GM21381 (cell line): ENCODE measurements around the gene PCDH7.

Experiments used
- ATAC-seq: cut with Tn5 transposase; IDR thresholded peaks from one replicate; pipeline ENCODE4 v1.9.1; 2021; ENCODE audit warnings: mild to moderate bottlenecking, moderate library complexity; ENCODE audit not compliant: unreplicated experiment

The PCDH7 gene

DNA sequence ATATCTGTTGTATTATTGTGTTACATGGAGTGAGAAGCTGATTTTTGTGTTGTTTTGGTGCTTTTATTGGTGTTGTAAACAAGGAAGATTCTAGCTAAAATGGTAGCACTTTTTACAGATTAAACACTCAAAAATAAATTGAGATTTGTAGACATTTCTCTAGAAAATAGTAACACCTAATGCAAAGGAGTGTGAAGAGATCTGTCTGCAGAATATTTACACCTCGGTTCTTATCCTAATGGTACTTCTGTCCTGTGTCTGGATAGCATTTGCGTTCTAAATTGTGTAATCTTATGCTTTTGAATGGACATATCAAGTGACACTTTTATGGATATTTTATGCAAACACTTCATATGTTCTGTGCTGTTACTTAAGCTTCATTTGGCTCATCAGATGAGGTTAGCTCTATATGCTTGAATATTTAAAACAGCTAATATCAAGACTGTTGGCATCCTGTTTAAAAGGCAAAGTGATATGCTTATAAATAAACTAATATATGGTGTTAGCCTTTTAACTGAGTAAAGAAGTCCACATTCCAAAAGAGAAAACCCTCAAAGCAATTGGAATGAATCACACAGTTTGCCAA is 6.0 kb downstream of the PCDH7 start:
- ATAC-seq: no peak

DNA sequence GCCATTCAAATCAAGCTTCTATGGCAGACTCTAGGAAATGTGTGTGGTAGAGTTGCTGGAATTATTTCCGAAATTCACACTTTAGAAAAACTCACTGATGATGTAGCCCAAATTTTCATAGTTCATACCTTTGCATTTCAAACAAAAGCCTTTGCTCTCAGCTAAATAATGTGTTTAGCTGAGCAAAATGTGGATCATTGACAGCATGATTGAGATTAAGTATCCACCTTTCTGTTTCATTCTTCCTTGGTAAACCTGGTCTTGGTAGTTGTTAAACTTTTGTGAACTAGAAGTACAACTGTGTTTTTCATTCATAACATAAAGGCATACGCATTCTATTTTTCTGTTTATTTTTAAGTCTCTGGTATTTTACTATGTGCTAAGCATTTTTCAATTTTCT is 7.2 kb downstream of the PCDH7 start:
- no peak for ATAC-seq

DNA sequence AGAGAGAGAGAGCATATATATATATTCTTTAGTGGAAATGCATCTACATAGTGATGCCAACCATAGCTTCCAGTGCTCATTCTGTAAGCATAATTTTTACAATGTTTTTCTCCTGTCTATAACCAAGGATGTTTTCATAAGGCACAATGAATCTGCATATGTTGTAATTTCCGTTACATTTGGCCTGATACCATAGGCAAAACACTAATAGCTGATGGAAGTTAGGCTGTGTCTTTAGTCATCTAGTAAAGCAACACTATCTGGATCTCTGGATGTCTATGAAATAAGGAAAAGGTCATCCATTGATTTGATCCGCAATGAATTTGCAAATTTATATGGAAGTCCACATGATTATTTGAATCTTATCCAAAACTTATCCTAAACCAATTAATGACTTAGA is 8.1 kb downstream of the PCDH7 start:
- no peak for ATAC-seq

DNA sequence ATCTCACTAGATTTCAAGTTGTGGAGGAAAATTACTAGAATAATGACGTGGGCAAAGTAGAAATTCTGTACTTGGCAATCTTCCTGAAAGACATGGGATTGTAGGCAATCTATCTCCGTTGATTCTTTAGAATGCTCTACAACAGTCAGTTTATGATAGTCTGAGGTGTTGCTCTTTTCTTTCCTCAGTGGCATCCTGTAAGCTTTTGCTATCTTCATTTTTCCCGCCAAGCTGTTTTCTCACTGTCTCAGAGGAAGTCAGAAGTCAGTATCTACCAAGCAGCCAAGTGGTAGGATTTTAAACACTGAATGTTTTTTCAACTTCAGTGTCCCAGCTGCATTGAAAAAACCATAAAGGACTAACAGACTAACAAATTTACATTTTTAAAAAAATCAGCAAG is 23.7 kb downstream of the PCDH7 start:
- ATAC-seq: no peak

DNA sequence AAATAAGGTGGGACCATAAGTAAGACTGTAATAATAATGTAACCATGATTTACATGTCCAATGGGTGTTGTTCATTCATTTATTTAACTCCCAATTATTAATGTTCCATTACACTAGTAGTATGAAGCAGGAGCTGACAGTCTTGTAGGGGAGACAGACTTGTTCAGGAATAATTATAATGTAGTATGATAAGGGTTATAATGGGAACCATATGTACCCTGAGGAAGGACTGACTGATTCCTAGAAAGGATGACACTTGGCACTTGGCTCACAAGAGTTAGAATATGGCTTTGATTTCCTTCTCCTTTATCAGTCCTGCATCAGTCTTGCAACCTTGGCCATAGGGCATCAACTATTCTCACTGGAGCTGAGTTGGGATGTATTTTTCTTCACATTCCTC is 24.2 kb downstream of the PCDH7 start:
- ATAC-seq: no peak

DNA sequence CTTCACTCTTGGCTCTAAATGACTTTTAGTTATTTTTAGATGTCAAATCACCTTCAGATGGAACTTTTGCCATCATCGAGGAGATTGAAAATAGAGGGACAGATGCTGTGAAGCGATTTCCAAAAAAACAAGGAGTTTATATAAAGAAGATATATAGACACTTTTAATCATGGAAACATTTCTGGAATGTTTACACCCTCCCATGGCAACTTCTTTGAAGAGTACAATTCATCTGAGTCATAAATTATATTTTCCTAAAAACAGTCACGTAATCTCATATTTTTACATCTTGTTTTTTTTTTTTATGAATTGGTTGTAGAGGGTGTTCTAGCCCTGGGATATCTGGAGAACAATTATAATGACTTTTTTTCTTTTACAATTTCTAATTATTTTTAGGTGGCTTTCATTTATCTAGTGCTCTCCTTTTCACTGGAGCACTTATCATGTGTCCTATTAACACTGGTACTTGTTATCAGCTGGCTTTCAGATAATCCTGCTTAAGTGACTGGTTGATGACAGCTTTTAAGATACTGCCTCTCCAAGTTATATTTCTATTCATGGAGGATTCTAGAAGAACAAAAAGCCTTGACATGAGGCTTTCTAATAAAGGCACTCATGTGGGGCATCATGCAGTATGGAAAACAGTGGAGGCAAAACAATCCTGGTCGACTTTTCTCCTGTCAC is 24.9 kb downstream of the PCDH7 start:
- no peak for ATAC-seq

DNA sequence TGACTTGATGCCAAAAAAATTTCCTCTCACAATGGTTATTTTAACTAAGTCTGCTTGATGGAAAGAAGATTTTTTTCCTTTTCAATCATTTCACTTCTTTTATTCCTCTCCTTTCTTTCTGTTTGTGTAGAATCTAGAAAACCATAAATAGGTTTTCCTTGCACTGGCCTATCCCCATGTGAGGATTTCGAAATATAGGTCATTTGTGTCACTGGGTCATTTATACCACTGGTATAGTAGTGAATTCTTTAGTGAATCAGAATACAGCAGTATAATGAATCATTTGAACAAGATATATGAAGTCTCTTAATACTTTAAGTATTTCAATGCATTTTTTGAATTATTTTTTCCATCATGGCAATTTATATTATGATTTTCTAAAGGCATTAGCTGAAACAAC is 26.6 kb downstream of the PCDH7 start:
- ATAC-seq: no peak

DNA sequence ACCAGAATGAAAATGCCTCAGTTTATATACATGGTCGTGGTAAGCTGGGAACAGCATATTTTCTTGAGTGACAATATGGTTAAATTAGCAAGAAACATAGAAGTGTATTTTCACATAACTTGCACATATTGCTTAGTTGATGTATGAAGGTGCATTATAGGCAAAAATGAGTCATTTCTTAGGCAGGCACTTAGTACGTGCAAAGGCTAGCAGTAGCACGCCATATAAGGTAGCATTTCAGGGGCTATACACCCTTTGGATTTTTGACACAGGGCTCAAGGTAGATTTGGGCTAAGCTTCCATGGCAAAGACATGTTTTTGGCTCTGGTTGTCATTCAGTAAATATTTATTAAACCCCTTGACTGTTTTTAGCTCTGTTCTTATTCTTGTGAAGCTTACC is 33.1 kb downstream of the PCDH7 start:
- ATAC-seq: no peak

DNA sequence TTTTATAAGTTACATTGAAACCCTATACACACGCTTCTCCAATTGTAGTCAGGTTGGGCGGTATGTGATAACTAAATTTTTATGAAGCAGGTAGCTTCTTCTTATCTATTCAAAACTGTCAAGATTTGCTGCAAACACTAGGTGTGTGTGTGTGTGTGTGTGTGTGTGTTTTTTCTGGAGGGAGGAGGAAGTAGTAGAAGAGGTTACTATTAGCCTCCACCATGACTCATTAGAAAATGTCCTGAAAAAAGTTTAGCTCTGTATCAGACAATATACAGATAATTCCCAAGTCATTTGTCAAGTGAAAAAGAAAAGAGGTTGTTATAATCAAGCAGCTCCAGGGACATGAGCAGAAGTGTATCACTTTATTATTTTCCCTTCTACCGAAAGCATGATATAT is 33.9 kb downstream of the PCDH7 start:
- ATAC-seq: no peak

DNA sequence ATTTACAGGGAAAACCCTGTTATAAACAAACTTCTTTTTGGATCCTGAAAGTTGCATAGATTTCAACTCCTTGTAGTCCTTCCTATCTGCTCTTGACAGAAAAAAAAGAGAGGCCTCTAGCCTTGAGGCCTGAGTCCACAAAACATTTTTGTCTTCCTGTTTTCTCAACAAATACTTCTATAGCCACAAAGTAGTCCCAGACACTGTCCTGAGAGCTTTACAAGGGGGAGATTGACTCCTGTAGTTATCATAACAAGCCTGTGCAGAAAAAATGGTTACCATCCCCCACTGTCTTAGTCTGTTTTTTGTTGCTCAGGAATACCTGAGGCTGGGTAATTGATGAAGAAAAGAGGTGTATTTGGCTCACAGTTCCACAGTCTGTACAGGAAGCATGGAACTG is 35.2 kb downstream of the PCDH7 start:
- ATAC-seq: no peak

DNA sequence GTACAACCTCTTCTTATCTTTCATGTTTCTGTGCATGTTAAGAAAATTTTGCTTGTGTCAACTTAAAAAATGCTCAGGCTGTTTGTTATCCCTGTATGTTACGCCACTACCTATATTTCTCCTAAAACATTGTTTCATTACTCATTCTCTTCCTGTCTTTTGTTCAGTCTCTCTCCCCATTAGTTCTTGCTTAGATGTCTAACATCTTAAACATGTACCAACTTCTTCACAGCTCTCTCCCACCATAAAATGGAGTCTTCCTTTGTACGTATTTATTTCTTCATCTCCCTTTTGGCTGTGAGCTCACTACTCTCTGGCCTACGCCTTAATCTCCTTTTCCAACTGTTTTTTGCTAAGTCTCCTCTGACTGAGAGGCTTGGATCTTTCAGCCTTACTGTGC is 36.4 kb downstream of the PCDH7 start:
- ATAC-seq: no peak

DNA sequence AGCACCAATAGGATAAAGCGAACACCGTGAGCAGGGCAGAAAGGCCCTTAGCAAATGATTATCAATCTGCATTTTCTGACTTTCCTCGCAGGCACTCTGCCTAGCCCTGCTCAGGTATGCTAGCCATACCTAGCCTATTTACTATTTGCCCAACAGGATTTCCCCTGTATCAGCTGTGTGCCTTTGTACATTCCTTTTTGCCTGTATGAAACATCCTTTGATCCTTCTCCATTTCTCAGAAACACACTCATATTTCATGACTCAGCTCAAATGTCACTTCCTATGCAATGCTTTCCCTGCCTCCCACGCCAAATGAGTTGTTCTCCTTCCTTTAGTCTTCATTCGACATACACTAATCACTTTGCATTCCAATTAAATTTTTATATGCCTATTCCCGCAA is 37.2 kb downstream of the PCDH7 start:
- no peak for ATAC-seq

DNA sequence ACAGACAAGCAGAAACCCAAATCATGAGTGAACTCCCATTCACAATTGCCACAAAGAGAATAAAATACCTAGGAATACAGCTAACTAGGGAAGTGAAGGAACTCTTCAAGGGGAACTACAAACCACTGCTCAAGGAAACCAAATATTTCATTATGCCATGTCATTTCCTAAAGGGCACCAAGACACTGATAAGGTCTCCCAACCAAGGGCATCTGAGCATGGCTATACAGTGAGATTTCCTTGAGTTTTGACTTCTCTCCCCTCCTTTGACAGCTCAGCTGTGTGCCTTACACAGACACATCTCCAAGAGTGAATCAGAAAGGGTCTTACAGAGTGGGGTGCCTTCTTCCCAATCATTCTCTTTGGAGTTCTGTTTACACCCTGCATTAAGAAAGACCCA is 40.4 kb downstream of the PCDH7 start:
- ATAC-seq: no peak

DNA sequence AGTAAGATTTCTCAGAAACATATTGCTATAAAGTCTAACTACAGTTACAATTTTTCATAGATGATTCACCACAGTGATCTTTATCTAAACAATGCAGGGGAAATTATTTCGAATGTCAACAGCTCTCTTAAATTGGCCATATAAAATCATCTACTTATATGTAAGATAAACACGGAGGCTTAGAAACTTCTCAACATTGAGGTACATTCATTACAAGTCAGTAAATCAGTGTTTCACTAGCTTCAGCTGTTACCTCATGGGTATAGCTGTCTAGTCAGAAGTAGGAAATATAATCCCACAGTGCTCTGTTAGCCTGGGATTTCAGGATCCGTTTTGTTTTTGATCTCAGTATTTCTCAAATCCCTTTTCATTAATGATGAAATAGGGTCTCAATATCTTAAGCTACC is 43.2 kb downstream of the PCDH7 start:
- no peak for ATAC-seq

DNA sequence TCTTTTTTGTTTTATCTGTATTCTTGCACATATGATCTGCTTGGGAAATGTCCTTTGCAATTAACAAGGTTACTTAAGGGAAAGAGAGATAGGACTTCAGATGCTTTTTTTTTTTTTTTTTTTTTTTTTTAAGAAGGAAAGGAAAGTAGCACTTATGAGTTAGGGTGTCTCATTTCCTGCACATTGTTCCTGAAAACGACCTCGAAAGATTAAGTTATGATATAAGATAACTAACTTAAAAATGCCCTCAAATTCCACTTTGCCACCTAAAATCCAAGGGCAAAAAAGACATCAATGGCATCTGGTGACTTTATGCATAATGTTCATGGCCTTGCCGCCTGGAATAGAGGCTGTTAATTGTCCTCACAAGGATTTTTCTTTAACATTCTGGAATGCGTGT is 44.9 kb downstream of the PCDH7 start:
- no peak for ATAC-seq

DNA sequence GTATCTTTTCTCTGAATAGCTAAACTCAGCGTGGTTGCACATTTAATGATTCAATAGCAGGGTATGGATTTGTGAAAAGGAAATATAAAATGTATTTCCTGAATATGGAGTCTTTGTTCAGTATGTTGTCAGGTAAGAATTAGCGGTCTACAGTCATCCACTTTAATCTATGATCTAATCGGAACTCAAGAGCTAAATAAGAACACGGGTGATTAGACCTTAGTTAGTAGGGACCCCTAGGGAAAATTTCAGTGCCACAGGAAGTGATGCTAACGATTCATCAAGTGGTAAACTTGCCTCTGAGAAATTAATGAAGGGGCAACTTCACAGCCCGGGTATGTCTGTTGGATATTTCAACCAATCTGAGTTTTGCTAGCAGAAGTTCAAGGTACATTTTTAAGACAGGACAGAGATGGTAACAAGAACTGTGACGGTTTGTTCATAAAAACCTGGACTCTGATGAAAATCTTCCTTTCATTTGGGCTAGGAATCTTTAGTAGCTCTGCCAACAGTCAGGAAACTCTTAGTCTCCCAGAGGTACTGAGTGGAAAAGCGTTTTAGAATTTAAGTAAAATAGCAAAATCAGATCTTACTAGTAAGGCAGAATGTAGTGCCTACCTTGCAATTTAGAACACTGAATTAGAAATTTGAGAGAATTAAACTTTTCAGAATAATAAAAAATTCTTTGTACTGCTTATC is 47.1 kb downstream of the PCDH7 start:
- ATAC-seq: no peak

DNA sequence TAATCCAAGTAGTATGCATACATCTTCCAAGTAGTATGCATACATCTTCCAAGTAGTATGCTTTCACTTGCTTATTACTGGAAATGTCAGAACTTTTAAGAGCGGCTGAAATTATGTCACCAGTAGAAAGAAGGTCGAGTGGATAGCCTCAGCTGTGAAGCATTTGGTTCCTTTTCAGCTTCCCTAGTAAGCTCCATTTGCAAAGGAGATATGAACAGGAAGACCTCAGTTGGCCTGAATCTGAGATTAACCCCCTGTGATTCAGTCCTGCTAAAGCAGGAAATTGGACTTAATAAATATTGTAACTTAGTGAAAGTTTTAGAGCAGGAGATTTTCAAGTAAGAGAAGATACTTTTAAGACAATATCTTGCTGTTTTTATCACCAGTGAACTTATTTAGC is 48.1 kb downstream of the PCDH7 start:
- no peak for ATAC-seq

DNA sequence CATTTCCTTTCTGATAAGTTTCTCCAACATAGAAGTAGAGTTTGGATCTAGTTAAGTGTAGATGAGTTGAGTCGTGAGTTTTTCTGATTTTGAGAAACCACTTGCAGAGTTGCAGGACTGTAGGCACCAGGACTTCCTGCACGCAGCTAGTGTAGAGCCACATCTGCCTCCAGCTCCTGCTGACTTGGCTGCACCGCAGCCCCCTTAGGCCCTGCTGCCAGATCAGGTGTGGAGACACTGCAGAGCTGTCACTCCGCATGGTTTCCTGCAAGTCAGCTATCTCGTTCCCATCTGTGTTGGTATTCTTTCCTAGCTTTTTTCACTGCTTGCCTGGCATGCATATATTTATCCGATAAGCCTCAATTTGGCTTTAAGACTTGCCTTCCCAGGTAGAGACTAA is 48.9 kb downstream of the PCDH7 start:
- ATAC-seq: no peak

DNA sequence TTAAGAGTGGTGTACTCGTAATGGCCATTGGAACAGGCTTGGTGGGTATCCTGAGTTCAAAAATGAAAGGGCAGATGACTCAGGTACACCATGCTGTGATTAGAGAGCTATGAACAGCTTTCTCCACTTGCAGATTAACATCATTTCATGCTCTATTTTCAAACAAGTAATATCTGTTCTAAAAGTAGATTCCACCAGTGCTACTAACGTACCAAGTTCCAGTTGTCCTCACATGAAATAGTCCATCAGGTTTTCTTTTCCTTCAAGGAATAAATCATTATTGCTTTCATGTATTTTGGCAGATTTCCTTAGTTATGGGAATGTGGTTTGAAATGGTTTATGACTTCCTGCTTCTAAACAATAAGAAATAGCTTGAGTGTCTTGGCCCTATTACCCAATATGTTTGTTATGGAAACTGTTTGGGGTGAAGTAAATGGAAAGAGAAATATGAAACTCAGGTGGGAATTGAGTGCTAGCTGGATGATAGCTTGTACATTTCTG is 49.9 kb downstream of the PCDH7 start:
- ATAC-seq: no peak

DNA sequence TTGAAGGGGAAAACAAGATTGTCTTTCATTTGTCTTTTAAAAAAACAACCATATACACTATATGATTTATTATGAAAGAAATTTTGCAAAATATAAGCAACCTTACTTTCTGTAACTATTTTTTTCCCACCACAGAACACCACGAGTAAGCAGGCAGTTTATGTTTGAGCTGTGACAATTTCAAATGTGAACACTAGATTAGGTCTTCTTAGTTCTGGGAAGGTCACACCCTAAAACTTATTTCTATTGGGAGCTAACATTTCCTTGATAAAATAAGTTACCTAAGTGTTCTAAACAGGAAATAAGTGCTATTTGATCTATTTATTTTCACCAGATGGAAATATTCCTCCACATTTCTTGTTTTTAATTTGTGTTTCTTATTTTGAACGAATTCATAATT is 50.6 kb downstream of the PCDH7 start:
- no peak for ATAC-seq

DNA sequence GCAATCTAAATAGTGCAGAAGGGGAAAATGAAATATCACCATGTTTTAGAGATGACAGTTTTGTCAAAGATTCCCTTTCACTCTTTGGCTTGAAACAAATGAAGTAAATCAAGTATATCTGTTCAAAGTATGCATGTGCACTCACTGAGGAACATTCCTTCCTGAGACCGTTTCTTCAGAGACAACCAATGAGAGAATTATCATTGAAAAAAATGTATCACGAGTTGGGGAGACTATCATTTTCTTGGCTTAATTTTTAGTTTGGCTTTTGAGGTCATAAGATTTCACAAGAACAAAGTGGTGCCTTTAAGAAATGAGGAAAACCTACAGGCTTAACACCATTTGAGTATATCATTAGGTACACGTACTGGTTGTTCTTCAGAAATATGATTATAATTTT is 56.3 kb downstream of the PCDH7 start:
- ATAC-seq: no peak

DNA sequence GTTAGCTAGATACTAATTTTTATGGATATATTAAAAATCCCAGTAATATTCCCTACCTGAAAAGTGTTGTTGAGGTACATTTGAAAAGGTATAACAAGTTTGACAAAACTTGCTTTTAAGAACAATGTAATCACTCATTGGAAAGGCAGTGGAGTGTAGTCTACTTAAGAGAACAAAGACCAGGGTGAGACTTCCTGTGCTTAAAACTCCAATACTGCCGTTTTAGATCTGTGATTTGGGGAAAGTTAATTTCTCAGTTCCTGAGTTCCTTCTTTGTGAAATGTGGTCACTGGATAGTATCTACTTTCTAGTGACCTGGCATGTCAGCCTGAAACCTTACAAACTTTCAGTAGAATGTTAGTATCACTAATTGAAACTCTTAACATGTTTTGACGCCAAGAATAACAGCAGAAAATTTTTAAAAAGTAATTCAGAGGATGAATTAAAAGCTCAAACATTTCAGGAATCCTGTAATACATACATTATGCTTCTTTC is 56.8 kb downstream of the PCDH7 start:
- ATAC-seq: no peak
